Measurements from ENCODE around the gene AMY1A. TPM values are rescaled to one million over a fixed set of nuclear protein-coding genes. Genes with fewer than 3 reads are reported as not detected.
"Not testable (repeated sequence)": the region's sequence is repeated elsewhere in the genome, so short reads cannot be mapped to it uniquely, and the experiment has no call there.

Gene AMY1A
- total RNA-seq, 1 donor from 2014 or later, result not detected

GRCh38 chr1:103710381-103710780, 54.8 kb downstream of the AMY1A start:
- intact Hi-C loops (cut with micrococcal nuclease); H3K4me1 Mint-ChIP-seq; H3K36me3 Mint-ChIP-seq (ENCODE audit: low read depth); DNase-seq; H3K9me3 Mint-ChIP-seq; H3K27ac Mint-ChIP-seq; H3K27me3 Mint-ChIP-seq; H3K4me3 Mint-ChIP-seq: not testable (repeated sequence)

Other genes with a start within 250 kb of the AMY1A start
- gene RNPC3, start 130.1 kb upstream of the AMY1A start, total RNA-seq, result 18.7 and 20.7 TPM in 2 replicates
- 3.2 and 5.9 TPM in 2 replicates for gene AMY2B, start 84.2 kb upstream of the AMY1A start, total RNA-seq
- gene AMY2A, start 38.3 kb upstream of the AMY1A start, total RNA-seq, result 0.40 TPM in 1 of 2 replicates, not detected in the other
- gene AMY1B, start 40.5 kb downstream of the AMY1A start, total RNA-seq, result not detected in 2 replicates
- not detected in 2 replicates for gene AMY1C, start 94.1 kb downstream of the AMY1A start, total RNA-seq